Fibroblast of upper back skin (primary cell): ENCODE data around the gene MOK.
"Not testable (repeated sequence)": the region's sequence is repeated elsewhere in the genome, so short reads cannot be mapped to it uniquely, and the experiment has no call there.

Experiments
- DNase-seq: peaks from one replicate; pipeline ENCODE4 v3.0.0-alpha.2; 2013

Gene MOK

DNA sequence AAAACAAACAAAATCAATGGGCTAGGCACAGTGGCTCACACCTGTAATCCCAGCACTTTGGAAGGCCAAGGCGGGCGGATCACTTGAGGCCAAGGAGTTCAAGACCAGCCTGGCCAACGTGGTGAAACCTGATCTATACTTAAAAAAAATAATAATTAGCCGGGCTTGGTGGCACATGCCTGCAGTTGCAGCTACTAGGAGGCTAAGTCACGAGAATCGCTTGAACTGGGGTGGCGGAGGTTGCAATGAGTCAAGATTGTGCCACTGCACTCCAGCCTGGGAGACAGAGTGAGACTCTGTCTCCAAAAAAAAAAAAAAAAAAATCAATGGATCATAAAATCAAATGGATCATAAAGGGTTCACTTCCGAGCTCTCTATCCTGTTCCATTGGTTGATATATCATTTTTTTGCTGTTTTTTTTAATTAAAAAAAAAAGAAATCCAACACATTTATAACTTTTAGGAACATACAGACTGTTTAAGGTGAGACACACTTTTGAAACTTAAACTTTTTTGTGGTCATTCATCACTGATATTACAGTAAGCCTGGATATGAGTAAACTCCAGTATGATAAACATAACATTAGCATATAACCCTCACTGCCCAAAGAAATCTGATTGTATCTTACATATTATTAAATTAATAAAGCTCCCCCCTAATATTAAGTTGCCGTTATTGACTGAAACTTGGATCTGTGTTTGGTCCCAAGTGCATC, 22.1 kb downstream of the MOK start:
- DNase-seq: no peak

DNA sequence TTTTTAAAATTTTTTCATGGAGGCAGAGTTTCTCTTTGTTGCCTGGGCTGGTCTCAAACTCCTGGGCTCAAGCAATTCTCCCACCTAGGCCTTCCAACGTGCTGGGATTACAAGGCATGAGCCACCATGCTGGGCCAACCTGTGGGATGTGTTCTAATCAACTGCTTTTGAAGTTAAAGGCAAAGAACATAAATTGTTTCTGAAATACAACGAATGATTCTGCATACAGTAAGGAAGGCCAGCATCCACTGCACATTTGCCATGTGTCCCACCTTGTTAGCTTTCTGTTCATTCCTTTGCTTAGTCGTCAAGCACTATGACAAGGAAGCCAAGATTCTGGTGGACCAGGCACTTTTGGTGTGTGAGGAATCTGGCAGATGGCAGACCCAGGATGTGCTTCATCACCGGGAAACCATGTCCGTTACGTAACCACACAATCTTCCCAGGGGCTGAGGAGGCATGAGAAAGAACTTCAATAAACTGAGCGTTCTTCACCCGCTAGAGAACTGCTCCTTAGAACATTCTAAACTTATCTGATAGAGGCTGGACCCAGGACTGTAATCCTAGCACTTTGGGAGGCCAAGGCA, 24.5 kb downstream of the MOK start:
- DNase-seq: peak; percentile 89

DNA sequence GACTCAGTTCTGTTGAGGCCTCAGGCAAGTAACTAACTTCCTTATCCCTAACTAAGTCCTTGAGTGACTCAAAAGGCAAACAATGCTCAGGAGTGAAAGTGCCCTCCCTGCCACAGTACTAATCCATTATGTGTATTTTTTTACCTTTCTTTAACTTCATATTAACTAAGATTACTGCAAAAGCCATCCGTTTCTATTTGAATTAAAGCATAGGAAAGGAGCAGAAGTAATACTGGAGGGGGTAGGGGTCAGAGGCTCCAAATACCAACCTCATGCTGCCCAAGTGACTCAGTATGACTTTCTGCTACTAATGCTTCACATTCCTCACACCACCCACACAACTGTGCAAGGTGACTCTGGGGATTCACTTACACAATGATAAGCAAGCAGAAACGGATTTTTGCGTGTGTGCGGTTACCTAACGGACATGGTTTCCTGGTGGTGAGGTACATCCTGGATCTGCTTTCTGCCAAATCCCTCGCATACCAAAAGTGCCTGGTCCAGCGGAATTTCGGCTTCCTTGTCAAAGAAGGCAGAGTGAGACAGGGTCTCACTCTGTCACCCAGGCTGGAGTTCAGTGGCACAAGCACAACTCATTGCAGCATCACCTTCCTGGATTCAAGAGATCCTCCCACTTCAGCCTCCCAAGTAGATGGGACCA, 25.1 kb downstream of the MOK start:
- DNase-seq: peak; percentile 93

DNA sequence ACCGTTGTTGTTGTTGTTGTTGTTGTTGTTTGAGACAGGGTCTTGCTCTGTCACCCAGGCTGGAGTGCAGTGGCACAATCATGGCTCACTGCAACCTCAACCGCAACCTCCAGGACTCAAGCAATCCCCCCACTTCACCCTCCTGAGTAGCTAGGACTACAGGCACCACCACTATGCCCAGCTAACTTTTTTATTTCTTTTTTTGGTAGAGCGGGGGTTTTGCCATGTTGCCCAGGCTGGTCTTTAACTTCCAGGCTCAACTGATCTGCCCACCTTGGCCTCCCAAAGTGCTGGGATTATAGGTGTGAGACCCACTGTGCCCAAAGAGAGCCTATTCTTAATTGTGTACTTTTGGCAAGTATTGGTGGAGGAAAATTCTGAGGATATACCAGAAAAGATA, 25.7 kb downstream of the MOK start:
- no peak for DNase-seq

DNA sequence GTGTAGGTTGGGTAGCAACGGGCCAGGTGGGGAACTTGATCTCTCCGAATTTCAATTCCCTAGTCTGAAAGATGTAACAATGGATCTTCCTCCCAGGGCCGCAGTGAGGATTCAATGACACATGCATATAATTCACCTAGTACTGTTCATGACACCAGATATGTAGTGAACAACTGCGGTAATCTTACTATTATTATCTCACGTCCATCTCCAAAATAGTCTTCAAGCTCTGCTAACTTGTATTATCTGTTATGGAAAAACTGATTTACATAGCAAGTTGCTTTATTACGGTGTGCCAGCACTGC, 26.4 kb downstream of the MOK start:
- DNase-seq: no peak

DNA sequence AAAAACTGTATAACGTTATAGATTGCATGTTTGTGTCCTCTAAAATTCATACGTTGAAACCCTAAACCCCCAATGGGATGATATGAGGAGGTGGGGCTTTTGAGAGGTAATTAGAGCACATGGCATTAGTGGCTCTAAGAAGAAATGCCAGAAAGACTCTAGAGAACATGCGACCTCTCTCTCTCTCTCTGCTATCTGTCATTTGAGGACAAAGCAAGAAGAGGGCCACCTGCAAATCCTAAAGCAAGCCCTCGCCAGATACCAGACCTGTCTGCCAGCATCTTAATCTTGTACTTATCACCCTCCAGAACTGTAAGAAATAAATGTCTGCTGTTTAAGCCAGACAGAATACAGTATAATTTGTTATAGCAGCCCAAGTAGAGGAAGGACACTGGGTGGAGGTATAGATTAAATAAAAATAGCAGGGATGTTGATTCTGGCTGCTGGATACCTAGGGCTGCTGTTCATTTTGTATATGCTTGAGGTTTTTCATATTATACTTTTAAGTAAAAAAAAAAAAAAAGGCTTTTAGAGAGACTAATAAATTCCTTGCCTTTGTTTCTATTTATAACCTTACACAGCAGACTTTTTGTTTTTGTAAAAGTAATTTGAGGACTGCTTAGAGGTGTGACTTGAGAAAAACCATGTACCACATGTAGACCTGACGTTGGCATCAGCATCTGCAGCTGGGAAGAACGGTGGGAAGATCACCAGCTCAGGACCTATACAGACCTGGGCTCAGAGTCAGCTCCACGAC, 26.9 kb downstream of the MOK start:
- no peak for DNase-seq

DNA sequence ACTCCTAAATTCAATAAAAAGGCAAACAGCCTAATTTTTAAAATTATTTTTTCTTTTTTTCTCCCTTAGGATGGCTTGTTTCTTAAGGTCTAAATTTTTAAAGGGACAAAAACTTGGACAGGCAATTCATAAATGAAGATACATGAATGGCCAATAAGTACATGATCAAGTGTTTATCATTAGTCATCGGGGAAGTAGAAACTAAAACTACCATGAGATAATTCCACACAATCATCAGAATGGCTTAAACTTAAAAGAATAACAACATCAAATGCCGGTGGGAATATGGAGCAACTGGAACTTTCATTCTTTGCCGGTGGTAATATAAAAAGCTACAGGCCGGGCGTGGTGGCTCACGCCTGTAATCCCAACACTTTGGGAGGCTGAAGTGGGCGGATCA, 29.1 kb downstream of the MOK start:
- no peak for DNase-seq

DNA sequence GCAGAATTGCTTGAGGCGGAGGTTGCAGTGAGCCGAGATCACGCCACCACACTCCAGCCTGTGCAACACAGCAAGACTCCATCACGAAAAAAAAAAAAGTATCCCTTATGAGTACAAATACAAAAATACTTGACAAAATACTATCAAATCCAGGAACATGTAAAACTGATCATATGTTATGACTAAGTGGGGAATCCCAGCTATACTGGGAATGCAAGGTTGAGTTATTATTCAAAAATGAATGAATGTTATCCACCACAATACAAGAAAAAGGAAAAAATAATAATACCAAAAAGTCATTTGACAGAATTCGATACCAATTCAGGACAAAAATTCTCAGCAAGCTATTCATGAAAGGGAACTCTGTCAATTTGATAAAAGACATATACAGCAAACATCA, 32.6 kb downstream of the MOK start:
- DNase-seq: peak; percentile 36

DNA sequence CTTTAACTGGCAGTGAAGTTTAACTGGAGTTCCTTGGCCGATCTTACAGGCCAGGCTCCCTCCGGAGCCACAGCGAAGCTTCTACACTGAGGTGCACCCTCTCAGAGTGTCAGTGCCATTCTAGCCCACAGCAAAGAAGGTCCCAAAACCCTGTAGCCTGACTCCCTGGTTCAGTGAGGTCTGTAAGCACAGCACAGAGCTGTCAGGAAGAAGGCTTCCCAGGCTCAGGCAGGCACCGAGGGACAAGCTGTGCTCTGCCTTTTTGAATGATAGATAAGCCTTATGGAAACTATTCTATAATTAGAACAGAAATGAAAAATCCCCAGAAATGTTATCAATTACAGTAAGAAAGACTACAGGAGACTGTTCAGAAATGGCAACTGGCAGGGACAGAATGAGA, 40.2 kb downstream of the MOK start:
- no peak for DNase-seq

DNA sequence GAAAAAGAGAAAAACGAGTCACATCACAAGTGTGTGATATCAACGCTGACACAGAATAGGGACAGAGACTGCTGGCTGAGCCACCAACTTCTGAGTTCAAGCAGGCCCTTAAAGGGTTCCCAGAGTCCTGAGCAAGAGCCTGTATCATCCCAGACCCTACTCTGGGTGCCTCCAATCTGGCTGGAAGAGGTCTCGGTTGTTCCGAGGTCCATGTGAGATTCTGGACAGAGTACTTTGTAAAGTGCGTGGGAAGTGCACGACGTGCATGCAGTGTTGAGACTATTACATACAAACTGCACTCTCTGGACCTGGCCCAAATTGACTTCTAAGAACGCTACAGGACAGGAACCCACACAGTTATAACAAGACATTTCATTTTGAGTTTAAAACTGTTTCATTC, 40.6 kb downstream of the MOK start:
- DNase-seq: no peak

DNA sequence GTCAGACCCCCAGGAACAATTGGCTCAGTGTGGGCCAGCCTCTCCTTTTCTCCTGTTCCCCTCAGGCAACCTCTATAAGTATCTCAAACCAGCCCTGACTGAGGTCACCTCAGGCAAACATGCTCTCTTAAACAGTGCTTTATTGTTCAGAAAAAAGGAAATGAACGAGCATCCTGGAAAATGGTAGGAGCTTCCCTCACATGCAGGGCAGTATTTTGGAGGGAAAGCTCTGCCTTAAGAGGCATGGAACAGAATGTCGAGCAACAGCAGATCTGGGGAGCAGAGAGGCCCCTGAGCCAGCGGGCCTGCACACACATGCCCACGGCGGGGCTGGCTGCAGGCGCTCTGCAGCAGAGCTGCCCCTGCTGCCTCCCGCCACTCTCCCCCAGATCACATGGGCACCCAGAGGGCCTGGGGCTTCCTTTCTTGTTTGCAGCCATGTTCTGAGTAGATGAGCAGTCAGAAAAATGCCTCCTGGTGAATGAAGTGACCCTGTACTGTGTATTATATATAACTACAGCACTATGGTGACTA, 42.0 kb downstream of the MOK start:
- no peak for DNase-seq

DNA sequence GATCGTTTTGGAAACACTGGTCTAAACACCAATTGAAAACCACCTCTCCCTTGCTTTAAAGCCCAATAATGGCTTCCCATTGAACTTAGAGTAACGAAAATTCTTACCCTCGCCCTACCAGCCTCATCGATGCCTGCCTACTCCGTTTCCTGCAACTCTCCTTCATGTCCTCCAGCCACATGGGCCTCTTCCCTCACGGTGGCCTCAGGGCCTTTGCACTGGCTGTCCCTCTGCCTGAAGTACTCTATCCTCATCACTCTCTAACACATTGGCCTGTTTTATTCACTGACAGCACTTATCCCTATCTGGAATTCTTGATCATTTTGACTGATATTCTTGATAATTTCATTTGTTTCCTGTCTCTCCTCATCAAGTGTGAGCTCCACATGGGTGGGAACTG, 46.8 kb downstream of the MOK start:
- DNase-seq: no peak

DNA sequence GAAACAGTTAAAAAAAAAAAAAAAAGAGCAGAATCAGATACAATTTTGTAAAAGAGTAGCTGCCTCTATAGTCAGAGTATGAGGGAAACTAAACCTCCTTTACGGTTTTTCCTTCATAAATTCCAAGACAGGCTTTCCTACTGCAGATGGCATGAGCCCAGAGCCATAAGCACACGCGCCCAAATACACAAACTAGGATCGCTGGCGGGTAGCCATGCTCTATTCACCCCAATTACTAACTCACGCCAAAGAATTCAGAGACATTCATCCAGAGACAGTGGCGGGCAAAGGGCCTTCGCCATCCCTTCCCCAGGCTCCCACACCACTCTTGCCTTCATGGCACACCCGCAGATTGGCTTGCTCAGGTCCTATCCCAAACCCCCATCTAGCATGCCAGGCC, 48.2 kb downstream of the MOK start:
- no peak for DNase-seq

DNA sequence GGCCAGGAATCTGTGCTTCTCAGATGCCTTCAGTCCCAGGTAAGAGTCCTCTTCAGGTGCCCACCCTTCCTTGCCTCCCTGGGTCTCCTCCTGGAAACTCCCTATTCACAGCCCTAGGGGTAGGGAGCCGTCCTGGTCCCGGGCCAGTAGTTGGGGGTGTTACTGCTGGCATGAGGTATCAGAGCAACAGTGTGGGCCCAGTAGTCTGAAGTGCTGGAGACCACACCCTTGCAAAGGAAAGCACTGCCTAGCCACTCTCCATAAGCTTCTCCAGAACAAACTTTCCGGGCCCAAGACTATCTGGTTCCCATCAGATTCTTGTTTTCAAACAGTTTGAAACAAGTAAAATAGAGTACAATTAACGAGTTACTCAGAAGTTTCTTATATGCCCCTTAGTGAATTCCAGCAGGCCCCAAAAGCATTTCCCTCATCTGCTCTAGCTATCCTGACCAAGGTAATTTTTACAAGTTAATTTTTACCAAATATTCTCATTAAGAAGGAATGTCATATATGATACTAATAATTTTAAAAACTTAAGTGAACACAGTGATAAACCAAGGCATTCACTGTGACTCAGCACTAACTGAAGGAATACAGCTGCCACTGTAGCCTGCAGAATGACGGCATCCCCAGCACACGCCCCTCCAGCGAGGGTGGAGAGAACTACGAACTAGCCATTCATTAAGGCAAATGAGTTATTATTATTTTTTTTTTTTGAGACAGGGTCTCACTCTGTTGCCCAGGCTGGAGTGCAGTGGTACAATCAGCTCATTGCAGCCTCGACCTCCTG, 49.4 kb downstream of the MOK start:
- no peak for DNase-seq

DNA sequence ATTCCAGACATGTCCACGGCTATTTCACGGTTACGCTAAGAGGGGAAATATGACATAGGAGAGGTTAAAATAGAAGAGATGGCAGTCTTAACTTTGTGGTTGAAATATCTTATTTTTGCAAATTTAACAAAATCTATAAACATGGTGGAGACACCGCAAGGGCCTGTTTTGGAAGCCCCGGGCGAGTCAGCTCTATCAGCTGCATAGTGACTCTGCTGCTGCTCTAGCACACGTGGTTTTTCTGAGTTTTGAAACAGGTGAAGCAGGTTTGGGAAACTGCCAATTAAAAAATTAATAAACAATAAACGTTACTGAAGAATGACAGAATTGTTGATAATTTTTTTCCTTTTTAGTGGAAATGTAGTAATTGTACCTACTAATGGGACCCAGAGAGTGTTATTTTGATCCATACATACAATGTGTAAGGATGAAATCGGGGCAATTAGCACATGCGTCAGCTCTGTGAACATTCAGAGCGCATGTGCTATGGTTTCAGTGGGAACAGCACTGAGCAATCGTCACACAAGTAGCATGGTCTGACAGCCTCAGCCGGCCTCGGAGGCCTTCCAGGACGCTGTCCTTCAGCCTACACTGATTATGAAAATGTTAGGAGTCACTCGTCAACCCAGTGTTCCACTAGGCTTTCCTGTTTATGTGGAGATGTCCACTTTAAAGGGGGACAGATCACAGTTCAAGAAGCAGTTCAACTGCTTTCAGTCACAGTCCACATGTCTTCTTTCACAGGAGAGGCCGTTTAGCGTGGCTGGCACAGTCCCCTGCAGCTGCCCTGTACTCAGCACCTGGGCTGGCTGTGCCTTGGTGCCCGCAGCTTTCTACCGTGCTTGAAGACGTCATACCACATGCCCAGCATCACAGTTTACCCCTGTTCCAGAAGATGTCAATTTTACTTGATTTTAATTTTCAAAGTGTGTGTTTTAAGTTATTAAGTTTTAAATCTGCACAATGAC, 51.8 kb downstream of the MOK start:
- DNase-seq: no peak

DNA sequence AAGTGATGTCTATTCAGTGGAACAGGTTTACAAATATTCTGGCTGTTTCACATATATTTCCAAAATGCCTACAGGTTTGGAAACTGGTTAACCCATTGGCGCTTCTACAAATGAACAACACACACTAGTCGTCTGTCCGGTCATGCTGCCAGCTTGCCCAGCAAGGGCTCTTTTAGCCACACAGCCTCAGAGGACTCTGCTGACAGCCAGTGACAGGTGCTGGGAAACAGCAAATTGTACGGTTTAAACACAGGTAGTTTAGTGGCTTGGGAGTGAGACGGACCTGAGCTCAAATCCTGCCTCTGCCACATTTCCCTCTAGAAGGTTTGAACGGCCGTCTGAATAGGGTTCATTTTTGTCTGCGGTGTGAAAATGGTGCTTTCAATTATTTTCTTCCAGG, 53.8 kb downstream of the MOK start:
- DNase-seq: no peak

DNA sequence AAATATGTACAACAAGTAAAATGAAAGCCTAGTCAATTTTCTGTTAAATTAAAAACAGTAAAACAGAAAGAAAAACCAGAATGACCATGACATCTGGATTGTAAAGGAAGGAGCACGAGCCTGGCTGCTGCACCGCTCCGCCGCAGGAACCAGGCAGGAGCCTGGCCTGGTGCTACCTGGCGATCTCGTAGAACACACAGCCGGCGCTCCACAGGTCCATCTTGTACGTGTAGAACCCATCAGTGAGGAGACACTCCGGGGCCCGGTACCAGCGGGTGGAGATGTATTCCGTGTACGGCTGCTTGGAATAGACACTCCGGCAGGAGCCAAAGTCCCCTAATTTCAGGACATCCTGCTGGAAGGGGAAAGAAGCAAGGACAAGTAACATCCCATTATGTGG, 54.3 kb downstream of the MOK start:
- DNase-seq: no peak

DNA sequence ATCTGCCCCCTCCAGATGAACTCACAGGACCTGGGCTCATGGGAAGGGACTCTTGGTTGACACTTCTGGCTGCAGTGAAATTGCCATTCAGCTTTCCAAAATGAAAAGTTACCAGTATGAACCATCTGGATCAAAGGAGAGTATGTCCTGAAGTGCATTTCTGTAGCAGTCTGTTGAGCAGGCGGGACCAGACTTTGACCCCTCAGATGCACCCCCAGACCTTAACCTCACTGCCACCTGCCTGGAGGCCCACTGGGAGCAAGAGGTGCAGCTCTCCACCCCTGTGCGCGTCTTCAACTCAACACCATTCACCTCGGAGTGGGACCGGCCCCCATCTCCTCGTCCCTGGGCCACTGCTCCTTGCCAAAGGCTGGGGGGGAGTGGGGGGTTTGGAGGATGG, 55.0 kb downstream of the MOK start:
- no peak for DNase-seq

DNA sequence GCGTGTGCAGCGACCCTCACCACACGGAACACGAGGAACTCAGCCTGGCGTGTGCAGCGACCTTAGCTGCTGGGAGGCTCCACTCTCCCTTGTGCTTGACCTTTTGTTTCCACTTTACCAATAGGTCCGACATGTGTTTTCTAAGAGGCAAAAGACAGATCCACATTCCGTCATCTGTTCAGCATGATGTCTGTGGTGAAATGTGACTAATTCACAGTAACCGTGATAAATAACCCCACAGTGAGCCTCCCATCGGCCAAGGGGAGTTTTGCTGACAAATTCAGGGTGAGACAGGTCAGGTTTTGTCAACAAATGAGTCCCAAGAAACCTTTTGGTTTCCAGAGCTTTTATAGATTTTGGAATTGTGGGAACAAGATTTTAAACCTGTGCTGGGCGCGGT, 55.9 kb downstream of the MOK start:
- DNase-seq: peak; percentile 29

DNA sequence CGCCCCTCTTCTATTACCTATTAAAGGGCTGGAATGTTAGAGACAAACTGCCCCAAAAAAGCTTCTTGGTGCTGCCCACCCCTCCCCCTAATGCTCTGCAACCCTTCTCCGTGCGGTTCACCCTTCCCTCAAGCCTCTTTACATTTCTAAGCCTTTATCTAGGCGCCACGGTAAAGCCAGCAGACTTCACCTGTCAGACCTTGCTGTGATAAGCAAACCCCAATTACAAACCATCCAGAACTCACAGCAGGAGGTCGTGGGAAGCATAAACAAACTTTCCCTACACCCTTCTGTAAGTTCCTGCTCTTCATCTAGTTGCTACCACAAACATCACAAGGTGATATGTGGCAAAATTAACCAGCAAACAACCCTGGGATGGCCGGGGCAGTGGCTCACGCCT, 56.8 kb downstream of the MOK start:
- no peak for DNase-seq

DNA sequence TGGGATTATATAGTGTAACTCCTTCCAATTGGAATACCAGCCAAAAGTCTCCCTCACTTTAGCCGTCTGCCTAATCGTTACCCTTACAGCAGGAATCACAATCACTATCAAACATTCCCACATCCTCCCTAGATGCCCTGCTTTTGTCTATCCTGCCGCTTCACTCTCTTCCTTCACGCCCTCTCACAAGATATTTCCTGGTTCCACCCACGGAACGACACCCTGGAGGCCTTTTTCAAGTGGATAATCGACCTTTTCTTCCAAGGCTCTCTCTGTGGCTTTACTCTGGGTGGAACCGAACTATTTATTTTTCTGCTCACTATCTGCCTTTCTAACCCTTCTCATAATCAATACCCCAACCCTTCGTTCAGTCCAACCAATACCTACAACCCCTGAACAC, 58.9 kb downstream of the MOK start:
- DNase-seq: no peak

DNA sequence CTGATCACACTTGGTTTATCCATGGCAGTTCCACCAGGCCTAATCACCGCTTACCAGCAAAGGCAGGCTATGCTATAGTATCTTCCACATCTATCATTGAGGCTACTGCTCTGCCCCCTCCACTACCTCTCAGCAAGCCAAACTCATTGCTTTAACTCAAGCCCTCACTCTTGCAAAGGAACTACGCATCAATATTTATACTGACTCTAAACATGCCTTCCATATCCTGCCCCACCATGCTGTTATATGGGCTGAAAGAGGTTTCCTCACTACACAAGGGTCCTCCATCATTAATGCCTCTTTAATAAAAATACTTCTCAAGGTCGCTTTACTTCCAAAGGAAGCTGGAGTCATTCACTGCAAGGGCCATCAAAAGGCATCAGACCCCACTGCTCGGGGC, 61.2 kb downstream of the MOK start:
- not testable (repeated sequence) for DNase-seq
